GM10847 (cell line): Measurements from ENCODE around the gene ZNF154.
A peak's percentile ranks its signal among the peaks of the same experiment; 100 is the strongest.

Experiments
- POLR2A ChIP-seq: IDR thresholded peaks from 2 replicates; pipeline ENCODE4 v1.6.1; 2011; ENCODE audit not compliant: insufficient read length; ENCODE audit errors: extremely low read depth

The ZNF154 gene

DNA sequence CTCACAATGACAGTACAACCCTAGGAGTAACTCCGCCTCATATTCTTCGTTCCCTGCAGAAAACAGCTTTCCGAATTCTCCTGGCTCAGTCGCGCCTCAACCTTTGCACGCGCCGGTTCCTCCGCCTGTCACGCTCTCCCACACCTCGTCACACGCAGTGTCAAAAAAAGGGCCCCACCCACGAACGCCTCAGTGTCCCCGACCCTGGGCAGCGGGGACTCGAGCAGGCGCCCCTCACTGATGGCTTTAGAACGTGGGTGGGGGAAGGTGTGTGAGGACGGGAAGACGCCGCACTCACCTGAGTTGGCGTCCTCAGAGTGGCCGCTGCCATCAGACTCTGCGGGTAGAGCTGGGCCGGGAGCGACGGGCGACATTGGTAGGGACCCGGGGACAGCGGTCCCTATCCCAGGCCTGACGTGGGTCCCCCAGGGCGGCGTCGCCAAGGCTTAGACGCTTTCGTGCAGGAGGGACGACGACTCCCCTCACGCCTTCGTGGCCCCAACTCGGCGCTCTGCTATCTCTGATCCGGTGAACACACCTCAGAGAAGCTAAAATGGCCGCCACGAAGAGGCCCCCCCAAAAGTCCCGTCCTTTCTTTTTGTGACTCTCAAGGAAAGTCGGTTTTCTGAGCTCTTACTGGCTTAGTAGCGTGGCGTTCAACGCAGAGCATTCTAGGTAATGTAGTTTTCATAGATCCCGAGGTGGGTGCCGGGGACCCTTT lies at the start of gene ZNF154:
Gene ZNF154 (minus strand): TSS at position 564 of the 721 bp plus-strand sequence. CDS start 233 bp downstream, at position 331.
- no peak for TF ChIP-seq POLR2A

- no peak for TF ChIP-seq POLR2A
Measured at GRCh38 chr19:57757941-57758340, 48.9 kb upstream of the ZNF154 start.

DNA sequence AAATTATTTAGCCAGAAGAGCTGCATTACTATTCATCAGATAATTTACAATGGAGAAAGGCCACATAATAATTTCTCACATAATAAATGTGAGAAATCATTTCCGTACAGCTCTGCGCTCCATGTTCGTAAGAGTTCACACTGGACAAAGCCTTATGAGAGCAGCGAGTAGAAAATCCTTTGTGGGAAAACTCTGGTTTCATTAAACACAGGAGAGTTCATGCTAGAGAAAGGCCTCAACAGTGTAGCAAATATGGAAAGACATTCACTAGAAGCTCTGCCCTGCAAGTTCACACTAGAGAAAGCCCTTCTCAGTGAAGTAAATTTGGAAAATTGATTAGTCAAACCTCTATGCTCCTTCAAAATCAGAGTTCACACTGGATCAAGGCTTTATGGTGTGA lies 46.0 kb upstream of the ZNF154 start:
- TF ChIP-seq POLR2A, result no peak

DNA sequence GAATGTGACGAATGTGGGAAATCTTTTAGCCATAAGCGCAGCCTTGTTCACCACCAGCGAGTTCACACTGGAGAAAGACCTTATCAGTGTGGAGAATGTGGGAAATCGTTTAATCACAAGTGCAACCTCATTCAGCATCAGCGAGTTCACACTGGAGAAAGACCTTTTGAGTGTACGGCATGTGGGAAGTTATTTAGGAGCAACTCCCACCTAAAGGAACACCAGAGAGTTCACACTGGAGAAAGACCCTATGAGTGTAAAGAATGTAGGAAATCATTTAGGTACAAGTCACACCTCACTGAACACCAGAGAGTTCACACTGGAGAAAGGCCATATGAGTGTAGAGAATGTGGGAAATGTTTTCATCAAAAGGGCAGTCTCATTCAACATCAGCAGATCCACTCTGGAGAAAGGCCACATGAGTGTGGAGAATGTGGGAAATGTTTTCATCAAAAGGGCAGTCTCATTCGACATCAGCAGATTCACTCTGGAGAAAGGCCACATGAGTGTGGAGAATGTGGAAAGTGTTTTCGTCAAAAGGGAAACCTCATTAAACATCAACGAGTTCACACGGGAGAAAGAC lies 45.2 kb upstream of the ZNF154 start:
- TF ChIP-seq POLR2A, result no peak

GRCh38 chr19:57748029-57748428 lies 39.0 kb upstream of the ZNF154 start:
- TF ChIP-seq POLR2A, result no peak

- no peak for TF ChIP-seq POLR2A
Measured at GRCh38 chr19:57747472-57747807, 38.4 kb upstream of the ZNF154 start.

DNA sequence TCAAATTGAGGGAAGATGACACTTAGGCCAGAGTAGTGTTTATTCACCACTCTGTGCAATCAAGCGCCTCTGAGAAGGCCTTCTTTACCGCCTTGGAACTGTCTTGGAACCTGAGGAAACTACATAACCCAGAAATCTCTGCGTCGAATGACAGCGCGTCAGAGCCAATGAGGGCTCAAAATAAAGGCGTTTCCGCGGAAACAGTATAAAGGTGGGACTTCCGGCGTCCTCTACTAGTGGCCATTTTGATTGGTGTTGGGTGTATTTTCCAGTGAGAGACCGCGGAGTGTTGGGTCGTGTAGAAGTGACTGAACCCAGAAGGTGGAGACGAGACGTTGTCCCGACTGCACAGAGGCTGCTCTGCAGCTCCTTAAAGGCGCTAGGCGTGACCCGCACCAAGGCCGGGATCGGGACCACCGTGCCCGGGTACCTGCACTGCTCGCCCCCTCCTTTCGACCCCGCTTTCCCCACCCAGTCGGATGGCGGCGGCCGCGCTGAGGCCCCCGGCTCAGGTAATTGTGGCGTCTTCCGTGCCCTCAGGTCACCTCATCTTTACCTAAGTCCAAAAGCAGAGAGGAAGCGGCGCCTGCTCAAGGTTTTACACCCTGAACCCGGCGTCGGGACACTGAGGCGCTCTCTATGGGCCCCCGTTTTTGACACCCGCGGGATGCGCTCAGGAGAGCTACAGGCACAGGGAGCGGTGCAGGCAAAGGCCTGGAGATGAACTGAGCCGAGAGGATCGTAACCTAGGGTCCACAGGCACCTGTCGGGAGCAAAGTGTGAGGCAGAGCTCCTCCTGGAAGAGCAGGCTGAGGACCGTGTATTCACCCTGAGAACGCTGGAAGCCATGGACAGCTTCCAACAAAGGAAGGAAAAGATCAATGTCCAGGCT lies 37.8 kb upstream of the ZNF154 start, which contains the start of gene ZNF776:
Gene ZNF776 (plus strand): TSS at position 236 of the 892 bp plus-strand sequence. CDS start 244 bp downstream, at position 480.
- peak; percentile 57 for TF ChIP-seq POLR2A

GRCh38 chr19:57720878-57721277 lies 11.9 kb upstream of the ZNF154 start:
- TF ChIP-seq POLR2A, result no peak

GRCh38 chr19:57719901-57720519 lies 11.0 kb upstream of the ZNF154 start:
- no peak for TF ChIP-seq POLR2A

GRCh38 chr19:57719424-57719823 lies 10.4 kb upstream of the ZNF154 start:
- TF ChIP-seq POLR2A, result no peak

- TF ChIP-seq POLR2A, result no peak
Measured at GRCh38 chr19:57712222-57712621, 3.2 kb upstream of the ZNF154 start.

DNA sequence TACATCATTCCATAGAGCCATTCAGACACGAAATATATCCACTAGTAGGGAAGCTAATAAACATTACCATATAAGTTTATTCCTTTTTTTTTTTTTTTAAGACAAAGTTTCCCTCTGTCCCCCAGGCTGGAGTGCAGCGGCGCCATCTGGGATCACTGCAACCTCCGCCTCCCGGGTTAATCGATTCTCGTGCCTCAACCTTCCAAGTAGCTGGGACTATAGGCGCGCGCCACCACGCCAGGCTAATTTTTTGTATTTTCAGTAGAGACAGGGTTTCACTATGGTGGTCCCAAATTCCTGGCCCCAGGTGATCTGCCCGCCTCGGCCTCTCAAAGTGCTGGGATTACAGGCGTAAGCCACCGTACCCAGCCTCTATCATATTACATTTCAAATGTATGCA lies 612 bp upstream of the ZNF154 start:
- TF ChIP-seq POLR2A, result no peak

GRCh38 chr19:57706346-57706745 lies 2.7 kb downstream of the ZNF154 start:
- no peak for TF ChIP-seq POLR2A

DNA sequence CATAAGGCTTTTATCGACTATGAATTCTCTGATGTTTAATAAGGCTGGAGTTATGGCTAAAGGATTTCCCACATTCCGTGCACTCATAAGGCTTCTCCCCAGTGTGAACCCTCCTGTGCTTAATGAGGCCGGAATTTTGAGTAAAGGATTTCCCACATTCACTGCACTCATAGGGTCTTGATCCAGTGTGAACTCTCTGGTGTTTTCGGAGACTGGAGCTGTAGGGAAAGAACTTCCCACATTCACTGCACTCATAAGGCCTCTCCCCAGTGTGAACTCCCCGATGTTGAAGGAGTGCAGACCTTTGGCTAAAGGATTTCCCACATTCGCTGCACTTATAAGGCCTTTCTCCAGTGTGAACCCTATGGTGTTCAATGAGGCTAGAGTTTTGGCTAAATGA lies 7.4 kb downstream of the ZNF154 start:
- TF ChIP-seq POLR2A, result no peak

- no peak for TF ChIP-seq POLR2A
Measured at GRCh38 chr19:57689750-57690149, 19.3 kb downstream of the ZNF154 start.
